HEK293T (cell line): Measurements from ENCODE around the gene CDCA8.

Source experiments
- BHLHE40 ChIP-seq: fragments of 450-650 bp; IDR thresholded peaks from 2 replicates; pipeline ENCODE4 v1.6.1; 2016; ENCODE audit warnings: mild to moderate bottlenecking, moderate library complexity, borderline replicate concordance
- FOXM1 ChIP-seq: fragments of 450-650 bp; IDR thresholded peaks from 2 replicates; pipeline ENCODE4 v1.6.1; 2017; ENCODE audit warnings: mild to moderate bottlenecking, borderline replicate concordance
- HDGF ChIP-seq: fragments of 450-650 bp; IDR thresholded peaks from 2 replicates; pipeline ENCODE4 v1.6.1; 2017; ENCODE audit warnings: antibody characterized with exemption, borderline replicate concordance
- L3MBTL2 ChIP-seq: fragments of 450-650 bp; conservative IDR thresholded peaks from 2 replicates; pipeline ENCODE4 v1.6.1; 2016; ENCODE audit warnings: mild to moderate bottlenecking
- NFRKB ChIP-seq: fragments of 450-650 bp; IDR thresholded peaks from 2 replicates; pipeline ENCODE4 v1.6.1; 2016; ENCODE audit warnings: mild to moderate bottlenecking, moderate library complexity
- SP1 ChIP-seq: fragments of 450-650 bp; IDR thresholded peaks from 2 replicates; pipeline ENCODE4 v1.6.1; 2017
- SUZ12 ChIP-seq: fragments of 450-650 bp; IDR thresholded peaks from 2 replicates; pipeline ENCODE4 v1.6.1; 2016; ENCODE audit warnings: mild to moderate bottlenecking
- TARDBP ChIP-seq: fragments of 450-650 bp; IDR thresholded peaks from 2 replicates; pipeline ENCODE4 v1.6.1; 2016
- TF ChIP-seq, protein P1 (sequence below): fragments of 450-650 bp; IDR thresholded peaks from 2 replicates; pipeline ENCODE4 v1.6.1; 2016

DNA sequence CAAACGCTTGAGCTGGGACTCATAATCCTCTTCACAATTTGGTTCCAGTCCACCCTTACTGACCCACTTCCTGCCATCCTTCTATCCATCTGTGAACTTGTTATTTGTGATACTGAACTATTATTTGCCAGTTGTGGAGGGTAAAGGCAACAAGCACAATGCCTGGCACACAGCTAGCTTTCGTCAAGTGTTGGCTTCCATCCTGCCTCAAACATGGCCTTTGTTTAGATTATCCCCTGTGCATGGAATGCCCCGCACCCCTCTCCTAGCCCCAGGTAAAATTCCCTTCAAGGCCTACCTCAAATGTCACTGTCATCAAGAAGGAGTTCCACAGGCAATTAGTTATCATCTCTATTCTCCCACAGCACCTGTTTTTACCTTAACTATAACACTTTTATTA is 11.4 kb upstream of the CDCA8 start:
- no peak for TF ChIP-seq SP1
- no peak for TF ChIP-seq TARDBP
- no peak for TF ChIP-seq BHLHE40
- TF ChIP-seq HDGF = no peak
- no peak for TF ChIP-seq NFRKB
- TF ChIP-seq SUZ12 = no peak
- no peak for TF ChIP-seq FOXM1
- no peak for TF ChIP-seq L3MBTL2
- TF ChIP-seq, protein P1, sequence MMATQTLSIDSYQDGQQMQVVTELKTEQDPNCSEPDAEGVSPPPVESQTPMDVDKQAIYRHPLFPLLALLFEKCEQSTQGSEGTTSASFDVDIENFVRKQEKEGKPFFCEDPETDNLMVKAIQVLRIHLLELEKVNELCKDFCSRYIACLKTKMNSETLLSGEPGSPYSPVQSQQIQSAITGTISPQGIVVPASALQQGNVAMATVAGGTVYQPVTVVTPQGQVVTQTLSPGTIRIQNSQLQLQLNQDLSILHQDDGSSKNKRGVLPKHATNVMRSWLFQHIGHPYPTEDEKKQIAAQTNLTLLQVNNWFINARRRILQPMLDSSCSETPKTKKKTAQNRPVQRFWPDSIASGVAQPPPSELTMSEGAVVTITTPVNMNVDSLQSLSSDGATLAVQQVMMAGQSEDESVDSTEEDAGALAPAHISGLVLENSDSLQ = no peak
